Measurements from ENCODE around the gene MYRF.

MYRF gene

DNA sequence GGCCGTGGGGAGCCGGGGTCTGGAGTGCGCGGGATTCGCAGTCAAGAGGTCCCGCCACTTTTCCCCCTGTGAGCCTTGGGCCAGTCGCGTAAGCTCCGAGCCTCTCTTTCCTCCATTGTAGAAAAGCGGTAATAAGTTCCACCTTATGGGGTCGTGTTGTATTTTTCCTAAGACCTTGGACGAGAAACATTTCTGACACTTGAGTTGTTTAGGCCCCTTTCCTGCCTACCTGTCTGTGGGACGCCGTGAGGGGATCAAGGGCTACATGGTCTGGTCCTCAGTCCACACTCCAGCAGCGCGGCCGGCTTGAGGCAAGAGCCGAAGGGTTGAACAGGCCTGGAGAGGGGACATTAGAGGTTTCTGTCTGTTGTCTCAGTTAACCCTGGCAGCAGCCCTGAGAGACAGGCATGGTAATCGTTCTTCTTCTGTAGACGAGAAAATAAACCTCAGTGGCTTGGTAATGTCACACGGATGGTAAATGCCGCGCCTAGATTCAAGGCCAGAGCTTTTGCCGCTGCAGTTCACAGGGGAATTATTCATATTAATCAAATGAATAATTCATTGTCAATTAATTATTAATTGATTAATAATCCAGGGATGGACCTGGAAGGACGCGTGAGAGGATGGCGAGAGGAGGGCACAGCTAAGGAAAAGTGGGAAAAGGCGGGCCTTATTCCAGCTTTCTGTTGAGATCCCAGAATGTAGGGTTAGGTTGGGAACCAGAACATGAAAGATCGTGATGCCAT, 40.8 kb downstream of the MYRF start:
- no peak for DNase-seq (ENCODE audit: low read depth, low spot score)

DNA sequence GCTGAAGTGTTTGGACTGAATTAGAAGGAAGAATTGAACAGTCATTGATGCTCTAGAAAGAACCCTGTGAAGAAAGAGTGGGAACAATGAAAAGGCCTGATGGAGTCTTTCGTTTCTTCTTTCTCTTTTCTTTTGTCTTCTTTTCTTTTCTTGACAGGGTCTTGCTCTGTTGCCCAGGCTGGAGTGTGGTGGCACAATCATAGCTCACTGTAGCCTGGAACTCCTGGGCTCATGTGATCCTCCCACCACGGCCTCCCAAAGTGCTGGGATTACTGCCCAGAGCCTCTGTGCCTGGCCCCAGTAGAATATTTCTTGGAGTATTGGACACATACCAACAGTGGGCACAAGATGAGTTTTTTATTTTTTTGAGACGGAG, 41.4 kb downstream of the MYRF start:
- DNase-seq (ENCODE audit: low read depth, low spot score) = no peak

DNA sequence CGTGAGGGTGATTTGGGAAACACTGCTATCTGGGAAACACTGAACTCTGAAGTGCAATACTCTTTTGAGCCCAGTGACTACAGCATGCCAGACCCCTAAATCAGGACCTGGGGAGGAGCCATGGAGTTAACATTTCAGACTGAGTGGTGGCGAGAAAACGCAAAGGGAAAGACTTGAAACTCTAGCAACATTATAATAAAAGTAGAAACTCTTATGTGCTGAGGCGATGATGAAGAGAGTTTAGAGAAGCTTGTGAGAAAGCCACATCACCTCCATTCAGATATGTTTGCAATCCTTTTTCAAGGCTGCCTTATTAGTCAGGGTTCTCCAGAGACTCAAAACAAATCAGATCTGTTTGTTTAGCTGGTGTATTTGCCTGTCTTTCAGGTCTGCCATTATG, 42.1 kb downstream of the MYRF start:
- DNase-seq (ENCODE audit: low read depth, low spot score) = no peak

DNA sequence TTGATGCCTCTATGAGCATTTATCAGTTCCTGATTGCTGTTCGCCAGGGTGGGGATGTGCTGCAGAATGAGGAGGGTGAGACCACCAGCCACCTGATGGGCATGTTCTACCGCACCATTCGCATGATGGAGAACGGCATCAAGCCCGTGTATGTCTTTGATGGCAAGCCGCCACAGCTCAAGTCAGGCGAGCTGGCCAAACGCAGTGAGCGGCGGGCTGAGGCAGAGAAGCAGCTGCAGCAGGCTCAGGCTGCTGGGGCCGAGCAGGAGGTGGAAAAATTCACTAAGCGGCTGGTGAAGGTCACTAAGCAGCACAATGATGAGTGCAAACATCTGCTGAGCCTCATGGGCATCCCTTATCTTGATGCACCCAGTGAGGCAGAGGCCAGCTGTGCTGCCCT, 43.0 kb downstream of the MYRF start:
- no peak for DNase-seq (ENCODE audit: low read depth, low spot score)

DNA sequence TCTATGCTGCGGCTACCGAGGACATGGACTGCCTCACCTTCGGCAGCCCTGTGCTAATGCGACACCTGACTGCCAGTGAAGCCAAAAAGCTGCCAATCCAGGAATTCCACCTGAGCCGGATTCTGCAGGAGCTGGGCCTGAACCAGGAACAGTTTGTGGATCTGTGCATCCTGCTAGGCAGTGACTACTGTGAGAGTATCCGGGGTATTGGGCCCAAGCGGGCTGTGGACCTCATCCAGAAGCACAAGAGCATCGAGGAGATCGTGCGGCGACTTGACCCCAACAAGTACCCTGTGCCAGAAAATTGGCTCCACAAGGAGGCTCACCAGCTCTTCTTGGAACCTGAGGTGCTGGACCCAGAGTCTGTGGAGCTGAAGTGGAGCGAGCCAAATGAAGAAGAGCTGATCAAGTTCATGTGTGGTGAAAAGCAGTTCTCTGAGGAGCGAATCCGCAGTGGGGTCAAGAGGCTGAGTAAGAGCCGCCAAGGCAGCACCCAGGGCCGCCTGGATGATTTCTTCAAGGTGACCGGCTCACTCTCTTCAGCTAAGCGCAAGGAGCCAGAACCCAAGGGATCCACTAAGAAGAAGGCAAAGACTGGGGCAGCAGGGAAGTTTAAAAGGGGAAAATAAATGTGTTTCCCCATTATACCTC, 43.6 kb downstream of the MYRF start:
- no peak for DNase-seq (ENCODE audit: low read depth, low spot score)

DNA sequence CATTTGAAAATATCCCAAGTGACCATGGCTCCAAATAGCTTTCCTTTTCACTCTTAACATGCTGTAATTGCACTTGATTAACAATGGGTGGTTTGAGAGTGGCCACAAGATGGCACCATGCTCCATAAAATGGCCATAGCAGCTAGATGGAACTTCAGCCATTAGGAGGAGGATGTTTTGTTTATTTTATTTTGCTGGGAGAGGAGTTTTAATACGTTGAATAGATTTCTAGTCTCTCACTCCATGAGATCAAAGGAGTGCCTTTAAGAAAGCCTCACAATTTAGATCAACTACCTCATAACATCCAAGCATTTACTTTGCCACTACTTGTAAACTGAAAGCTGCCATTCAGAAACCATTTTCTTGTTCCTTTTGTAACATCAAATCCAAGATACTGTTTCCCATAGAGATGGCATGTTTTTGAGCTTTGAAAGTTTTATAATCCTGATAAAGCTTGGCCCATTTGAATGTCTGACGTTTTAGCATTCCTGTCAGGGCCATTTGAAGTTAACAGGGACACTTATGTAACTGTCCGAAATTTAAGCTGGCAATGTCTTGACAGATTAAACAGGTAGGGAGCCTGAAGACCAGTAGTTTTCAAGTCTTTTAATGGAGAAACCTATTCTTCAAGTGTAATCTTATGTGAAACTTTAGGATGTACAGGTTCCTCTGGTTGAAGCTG, 45.0 kb downstream of the MYRF start:
- DNase-seq (ENCODE audit: low read depth, low spot score) = peak; percentile 54

DNA sequence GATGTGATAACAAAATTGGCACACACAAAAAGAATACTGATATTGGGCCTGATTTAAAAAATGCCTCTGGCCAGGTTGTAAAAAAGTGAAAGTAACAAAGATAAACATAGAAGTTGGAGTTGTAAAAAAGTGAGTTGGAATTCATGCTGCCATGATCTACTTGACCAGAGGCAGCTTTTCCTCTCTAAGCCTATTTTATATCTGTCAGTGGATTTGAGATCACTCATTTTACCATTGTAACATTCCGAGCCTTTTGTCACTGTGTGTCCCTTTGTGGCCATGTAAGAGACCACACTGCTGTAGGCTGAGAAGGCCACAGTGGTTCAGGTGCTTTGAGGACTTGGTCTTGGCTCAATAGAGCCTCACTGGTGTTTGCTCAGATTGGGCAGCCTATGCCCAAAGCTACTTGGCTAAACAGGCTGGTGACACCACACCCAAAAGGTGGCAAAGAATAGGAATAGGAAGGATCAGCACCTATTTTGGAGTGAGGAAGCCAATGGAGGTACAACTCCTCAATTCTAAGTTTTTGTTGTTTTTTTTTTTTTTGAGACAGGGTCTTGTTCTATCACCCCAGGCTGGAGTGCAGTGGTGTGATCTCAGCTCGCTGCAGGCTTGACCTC, 47.3 kb downstream of the MYRF start:
- no peak for DNase-seq (ENCODE audit: low read depth, low spot score)

DNA sequence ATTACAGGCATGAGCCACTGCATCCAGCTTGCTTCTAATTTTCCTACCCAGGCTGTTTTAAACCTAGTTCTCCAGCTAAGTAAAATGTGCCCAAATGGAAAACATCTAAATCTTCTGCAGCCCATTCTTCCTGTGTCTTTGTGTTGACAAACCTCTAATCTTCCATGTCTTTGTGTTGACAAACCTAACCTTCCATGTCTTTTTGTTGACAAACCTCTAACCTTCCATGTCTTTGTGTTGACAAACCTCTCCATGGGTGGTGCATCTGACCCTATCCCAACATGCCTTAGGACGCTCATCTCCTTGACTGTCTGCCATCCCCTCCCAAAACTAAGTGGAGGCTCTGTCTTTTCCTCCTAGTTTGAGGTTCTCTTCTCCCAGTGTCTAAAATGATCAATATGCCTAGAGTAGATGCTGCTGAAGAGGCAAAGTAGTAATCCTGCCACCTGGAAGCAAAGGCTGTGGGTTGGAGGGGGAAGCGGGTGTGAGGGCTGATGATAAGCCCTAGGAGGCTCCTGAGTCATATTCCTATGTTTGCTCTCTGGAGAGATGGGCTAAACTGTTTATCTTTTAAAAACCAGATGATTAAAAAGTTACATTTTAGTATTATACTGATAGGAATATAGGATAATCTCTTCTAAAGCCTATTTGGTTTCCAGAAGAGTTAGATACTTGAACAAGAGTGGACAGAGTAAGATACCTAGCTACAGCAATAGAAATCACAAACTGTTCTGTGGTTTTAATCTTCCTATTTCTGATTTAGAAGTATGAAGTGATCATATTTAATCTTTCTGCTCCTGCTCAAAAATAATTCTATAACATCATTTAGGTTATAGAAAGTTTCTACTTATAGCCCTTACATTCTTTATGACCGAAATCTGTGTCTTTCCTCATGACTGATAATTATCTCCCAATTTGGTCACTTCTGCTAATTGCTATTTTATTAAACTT, 48.2 kb downstream of the MYRF start:
- no peak for DNase-seq (ENCODE audit: low read depth, low spot score)

DNA sequence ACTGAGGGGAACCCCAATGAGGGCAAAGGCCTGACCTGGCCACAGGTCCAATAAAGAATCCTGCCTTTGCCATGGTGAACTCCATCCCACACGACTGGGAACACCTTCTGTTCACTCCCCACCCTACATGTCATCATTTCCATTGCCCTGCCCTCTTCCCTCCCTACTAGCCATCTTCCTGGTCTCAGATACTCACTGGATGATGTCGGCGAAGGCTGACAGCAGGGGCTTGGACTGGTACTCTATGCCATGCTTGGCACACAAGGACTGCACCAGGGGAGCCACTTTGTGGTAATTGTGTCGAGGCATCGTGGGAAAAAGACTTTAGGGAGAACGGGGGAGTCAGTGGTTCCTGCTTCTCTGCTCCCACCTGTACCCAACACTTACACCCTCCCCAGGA, 50.2 kb downstream of the MYRF start:
- DNase-seq (ENCODE audit: low read depth, low spot score) = no peak

DNA sequence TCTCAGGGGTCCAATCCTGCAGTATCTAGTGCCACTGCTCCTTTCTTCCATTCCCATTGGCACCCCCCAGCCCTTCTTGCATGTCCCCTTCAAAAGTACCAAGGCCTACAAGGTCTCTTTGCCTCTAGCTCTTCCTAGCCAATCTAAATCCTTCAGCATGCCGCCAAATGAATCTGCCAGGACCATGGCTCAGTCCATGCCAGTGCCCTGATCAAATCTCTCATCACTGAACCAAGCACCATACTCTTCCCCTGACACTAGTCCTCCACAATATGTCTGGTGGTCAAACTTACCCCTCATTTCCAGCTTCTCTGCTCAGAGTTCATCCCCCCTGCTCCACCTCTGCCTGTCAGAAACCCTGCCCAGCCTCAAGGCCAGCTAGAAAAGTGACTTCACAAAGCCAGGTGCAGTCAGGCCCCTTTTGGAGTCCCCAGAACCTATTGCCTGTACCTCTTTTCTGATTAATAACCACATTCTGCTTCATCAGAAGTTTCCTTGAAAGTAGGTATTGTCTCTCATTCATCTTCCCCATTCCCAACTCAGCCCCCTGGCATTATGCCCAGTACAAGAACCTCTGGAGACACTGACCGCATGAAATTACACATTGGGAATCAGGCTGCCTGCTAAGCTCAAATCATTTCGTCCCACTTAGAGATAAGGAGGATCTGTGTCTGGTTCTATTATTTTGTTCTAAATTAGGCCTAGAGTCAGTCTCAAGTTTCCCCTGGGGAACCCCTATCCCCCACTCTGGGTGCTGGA, 51.6 kb downstream of the MYRF start:
- DNase-seq (ENCODE audit: low read depth, low spot score) = no peak

DNA sequence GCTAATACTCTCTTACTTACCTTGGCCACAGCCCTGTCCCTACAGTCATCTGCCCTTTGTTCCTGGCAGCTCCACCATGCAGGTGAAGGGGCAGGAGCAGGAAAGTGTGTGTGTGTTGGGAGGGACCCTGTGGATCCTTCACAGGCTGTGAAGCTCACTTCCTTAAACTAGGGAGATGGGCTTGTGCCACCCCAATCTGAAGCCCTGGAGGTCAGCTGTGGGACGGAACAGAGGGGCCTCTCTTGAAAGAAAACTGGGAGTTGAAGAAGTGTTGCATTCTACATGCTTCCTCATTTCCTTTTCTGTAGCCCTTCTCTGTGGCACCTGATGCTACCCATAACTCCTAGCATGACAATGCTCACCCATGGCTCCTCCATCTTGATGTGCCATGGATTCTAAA, 52.7 kb downstream of the MYRF start:
- no peak for DNase-seq (ENCODE audit: low read depth, low spot score)

DNA sequence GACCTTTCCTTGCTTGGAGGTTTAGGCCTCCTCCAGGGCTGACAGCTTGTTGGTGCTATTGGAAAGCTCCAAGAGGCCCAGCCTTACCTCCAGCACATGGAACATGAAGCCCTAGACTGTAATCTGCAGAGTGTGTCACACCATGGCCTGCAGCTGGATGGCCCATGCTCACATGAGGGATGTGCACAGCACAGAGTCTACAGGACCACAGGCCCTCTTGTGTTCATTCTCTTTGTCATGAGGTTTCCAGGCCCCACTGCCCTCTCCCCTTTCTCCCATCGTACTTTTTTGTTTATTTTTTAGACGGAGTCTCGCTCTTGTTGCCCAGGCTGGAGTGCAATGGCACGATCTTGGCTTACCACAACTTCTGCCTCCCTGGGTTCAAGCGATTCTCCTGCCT, 54.3 kb downstream of the MYRF start:
- DNase-seq (ENCODE audit: low read depth, low spot score) = no peak

DNA sequence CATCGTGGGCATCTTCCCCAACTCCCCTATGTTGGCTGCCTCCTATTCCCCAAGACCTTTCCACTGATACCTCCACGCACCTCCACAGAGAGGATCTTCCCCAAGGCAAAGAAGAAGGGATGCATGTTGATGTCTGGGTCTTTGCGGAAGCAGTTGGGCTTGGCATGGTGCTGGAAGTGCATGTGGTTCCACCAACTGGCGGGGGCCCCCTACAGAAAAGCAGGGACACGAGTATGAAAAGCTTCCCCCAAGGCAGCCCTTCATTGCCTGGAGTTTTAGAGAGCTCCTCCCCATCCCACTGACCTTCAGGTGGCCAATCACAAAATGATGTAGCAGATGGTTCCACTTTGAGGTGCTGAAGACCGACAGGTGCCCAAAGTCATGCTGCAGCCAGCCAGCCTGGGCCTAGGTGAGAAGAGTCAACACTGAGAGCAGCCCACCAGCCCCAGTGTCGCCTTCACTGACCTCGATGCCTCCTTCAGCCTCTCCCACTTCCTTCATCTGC, 58.3 kb downstream of the MYRF start:
- DNase-seq (ENCODE audit: low read depth, low spot score) = no peak

DNA sequence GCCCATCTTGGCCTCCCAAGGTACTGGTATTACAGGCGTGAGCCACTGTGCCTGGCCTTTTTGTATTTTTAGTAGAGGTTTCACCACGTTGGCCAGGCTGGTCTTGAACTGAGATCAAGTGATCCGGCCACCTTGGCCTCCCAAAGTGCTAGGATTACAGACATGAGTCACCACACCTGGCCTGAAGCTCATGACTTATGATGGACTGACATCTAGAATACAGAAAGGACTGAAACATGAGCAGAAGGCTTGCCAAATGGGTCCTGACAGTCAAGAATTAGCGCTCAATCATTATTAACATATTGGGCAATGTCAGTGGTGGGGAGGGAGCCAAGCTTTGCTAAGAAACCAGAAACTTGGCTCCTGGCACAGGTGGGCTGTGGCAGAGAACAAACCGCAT, 59.4 kb downstream of the MYRF start:
- DNase-seq (ENCODE audit: low read depth, low spot score) = no peak

DNA sequence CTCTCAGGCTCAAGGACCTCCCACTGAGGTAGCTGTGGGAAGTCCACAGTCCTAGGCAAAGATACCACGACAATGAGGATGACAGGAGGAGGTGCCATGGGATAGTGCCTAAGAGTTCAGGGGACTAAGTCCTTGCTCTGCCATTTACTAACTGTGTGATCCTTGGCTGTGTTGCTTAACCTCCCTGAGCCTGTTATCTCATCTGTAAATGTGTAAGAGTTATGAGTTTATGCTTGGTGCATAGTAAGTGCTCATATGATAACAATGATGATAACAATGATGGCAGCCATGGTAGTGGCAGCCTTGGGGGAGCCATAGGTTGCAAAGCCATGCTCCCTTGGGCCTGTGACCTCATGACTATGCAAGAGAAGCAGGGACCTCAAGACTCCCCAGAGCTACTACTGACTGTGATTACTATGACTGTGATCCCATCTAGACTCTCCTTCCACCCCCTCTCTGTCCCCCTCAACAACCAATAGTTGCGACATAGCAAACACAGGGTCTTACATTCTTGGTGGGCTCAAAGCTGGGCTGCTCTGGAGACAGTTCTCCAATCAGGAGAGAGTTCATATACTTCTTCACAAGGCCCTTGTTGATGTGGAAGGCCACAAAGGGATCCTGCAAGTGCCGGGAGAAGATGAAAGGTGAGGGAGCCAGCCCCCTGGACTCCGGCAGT, 60.4 kb downstream of the MYRF start:
- DNase-seq (ENCODE audit: low read depth, low spot score) = no peak

DNA sequence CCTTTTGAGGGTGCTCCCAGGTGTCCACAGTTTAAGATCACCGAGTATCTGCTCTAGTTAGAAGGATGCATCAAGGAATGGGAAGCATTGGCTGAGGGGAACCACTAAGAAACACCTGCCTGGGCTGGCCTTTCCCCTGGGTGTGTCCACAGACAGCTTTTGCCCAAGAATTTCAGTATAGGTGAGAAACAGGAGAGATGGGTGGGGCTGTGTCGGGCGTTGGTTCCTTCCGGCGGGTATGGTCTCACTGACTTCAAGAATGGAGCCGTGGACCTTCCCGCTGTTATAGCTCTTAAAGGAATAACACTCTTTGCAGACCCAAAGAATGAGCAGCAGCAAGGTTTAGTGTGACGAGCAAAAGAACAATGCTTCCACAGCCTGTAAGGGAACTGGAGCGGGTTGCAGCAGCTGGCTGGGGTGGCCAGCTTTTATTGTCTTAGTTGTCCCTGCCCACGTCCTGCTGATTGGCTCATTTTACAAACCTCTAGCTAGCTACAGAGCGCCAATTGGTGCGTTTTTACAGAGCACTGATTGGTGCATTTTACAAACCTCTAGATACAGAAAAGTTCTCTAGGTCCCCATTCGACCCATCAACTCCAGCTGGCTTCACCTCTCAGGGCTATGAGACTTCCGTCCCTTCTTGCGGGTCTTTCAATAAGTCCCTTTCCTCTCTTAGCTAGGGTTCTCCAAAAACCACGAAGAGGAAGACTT, 62.0 kb downstream of the MYRF start:
- DNase-seq (ENCODE audit: low read depth, low spot score) = no peak

DNA sequence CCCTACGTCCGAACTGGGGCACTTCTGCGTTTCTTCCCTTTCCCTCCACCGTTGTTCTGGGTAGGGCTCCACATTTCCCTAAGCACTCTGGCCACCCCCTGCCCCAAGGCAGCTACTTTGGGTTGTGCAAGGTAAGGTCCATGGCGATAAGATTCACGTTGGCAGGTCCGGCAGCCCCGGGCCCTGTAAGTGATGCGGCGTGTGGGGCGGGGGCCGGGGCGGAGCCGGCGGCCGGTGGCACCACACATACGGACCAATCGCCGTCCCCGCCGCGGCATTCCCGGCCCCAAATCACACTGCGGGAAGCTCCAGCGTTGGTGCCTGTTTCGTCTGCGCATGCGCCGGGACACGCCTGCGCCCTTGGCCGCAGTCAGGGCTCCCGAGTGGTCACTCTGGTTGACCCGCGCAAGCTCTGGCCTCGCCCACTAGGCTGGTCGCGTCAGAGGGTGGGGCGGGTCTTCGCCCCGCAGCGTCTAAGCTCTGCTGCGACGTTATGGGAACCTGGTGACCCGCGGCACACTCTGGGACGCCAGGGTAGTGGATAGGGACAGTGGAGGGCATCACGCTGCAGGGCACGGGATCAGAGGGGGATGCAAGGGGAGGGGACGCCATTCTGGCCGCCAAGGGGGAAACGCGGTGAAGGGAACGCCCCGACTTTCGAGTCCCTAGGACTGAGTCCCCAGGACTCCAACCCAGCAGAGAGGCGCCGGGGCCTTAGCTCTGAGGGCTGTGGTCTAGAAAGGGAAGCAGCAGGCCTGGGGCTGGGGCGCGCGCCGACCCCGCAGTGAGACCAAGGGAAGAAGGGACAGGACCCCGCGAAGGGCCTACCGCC, 62.7 kb downstream of the MYRF start:
- no peak for DNase-seq (ENCODE audit: low read depth, low spot score)
